C4-2B (cell line): Measurements from ENCODE around the gene SRSF11.

Experiments
- CTCF ChIP-seq: fragments of 450-650 bp; conservative IDR thresholded peaks from 2 replicates; pipeline ENCODE4 v1.5.1; 2017; ENCODE audit warnings: mild to moderate bottlenecking
- ZFX ChIP-seq: fragments of 450-650 bp; IDR thresholded peaks from 2 replicates; pipeline ENCODE4 v1.6.1; 2017

- TF ChIP-seq CTCF (no peak), ZFX (no peak)
Measured at GRCh38 chr1:70196333-70196732, 24.8 kb upstream of the SRSF11 start.
